GM12892 (cell line): ENCODE data around the gene CHCHD4.

Experiments
- DNase-seq: peaks from one replicate; pipeline ENCODE4 v3.0.0; 2011; ENCODE audit not compliant: insufficient read length
- FAIRE-seq: peaks from 2 replicates; lab custom pipeline; 2011; peaks lifted over from hg19 to GRCh38; lab: Jason Lieb, UNC
- POLR2A ChIP-seq: IDR thresholded peaks from 2 replicates; pipeline ENCODE4 v1.6.1; 2011; ENCODE audit warnings: low read depth, low read length, control low read depth
- POLR2AphosphoS5 ChIP-seq: IDR thresholded peaks from 2 replicates; pipeline ENCODE4 v1.6.1; 2011; ENCODE audit warnings: low read depth, low read length, control low read depth
- TAF1 ChIP-seq: IDR thresholded peaks from 2 replicates; pipeline ENCODE4 v1.6.1; 2011; ENCODE audit warnings: low read depth, mild to moderate bottlenecking, control low read depth, low read length, borderline replicate concordance

Gene CHCHD4

DNA sequence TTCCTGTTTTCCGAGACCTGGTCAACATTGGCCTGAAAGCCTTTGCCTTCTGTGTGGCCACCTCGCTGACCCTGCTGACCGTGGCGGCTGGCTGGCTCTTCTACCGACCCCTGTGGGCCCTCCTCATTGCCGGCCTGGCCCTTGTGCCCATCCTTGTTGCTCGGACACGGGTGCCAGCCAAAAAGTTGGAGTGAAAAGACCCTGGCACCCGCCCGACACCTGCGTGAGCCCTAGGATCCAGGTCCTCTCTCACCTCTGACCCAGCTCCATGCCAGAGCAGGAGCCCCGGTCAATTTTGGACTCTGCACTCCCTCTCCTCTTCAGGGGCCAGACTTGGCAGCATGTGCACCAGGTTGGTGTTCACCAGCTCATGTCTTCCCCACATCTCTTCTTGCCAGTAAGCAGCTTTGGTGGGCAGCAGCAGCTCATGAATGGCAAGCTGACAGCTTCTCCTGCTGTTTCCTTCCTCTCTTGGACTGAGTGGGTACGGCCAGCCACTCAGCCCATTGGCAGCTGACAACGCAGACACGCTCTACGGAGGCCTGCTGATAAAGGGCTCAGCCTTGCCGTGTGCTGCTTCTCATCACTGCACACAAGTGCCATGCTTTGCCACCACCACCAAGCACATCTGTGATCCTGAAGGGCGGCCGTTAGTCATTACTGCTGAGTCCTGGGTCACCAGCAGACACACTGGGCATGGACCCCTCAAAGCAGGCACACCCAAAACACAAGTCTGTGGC is 17.1 kb upstream of the CHCHD4 start:
- no peak for DNase-seq
- no peak for FAIRE-seq
- TF ChIP-seq POLR2A (no peak), TAF1 (no peak), POLR2AphosphoS5 (no peak)

DNA sequence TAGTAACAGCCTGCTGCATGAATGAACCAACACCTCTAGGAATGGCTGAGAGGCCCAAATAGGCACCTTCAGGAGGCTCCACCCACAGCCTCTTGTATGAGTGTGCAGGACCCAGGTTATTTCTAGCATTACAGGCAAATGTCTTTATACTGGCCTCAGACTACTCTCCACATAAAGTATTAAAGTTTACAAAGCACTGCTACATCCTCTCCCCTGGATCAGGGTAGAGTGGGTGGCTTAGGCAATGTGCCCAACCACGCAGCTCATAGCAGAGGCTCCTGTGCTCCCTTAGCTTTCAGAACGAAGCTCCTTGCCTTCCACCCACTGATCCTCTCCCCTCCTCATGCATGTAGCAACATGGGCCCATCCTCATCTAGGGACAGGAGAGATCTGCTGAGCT is 16.5 kb upstream of the CHCHD4 start:
- TF ChIP-seq TAF1: no peak
- no peak for TF ChIP-seq POLR2A
- no peak for TF ChIP-seq POLR2AphosphoS5
- FAIRE-seq: no peak

GRCh38 chr3:14140668-14141067 is 16.0 kb upstream of the CHCHD4 start:
- TF ChIP-seq POLR2A (no peak), POLR2AphosphoS5 (no peak), TAF1 (no peak)
- DNase-seq (no peak), FAIRE-seq (no peak)

More for the DNA sequence above, 16.5 kb upstream of the CHCHD4 start:
- no peak for DNase-seq

DNA sequence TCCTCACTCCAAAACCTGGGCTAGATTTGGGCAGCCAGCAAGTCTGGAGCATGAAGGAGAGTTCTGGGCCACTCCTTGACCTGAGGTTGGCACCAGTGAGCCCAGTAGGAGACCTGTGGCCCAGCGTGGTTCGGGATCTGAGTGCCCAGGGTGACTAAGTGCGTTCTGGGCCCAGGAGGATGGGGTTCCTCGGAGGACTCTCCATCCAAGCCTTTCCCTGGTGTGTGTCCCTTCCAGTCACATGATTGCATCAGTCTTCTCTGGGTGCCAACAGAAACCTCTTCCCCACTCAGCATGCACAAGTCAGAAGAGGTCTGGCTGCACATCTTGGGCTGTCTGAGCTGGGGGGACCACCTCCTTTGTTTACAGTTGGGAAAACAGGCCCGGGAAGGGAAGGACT is 15.1 kb upstream of the CHCHD4 start:
- TF ChIP-seq TAF1 (no peak), POLR2AphosphoS5 (no peak), POLR2A (no peak)
- DNase-seq: no peak
- no peak for FAIRE-seq

DNA sequence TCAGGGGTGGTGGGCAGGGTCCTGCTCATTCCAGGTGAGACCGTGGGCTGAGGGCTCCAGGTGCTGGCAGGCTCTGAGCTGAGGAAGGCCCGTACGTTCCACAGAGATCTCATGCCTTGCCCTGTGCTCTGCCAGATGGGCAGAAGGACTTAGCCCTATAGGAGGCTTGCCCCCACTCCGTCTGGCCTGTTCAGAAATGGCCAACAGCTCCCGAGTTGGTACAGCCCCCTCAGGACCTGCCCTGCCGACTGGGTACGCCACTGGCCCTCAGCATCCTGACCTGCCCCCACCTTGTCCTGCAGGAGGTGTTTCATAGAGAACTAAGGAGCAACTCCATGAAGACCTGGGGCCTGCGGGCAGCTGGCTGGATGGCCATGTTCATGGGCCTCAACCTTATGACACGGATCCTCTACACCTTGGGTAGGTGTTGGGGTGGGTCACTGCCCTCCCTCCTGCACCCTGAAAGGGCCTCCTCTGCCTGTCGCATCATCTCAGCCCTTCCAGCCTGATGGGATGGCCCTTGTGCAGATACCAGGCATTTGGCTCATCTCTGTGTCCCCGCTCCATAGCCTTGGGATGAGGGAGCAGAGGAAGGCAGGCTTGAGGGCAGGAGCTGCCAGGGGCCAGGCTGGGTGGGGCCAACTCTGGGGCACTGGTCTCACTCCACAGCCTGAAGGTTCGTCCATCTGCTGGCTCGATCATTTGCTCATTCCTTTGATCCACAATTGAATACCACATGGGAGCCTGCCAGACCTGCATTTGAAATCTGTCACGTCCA is 14.4 kb upstream of the CHCHD4 start:
- no peak for DNase-seq
- FAIRE-seq: no peak
- no peak for TF ChIP-seq POLR2A
- TF ChIP-seq POLR2AphosphoS5: no peak
- no peak for TF ChIP-seq TAF1

DNA sequence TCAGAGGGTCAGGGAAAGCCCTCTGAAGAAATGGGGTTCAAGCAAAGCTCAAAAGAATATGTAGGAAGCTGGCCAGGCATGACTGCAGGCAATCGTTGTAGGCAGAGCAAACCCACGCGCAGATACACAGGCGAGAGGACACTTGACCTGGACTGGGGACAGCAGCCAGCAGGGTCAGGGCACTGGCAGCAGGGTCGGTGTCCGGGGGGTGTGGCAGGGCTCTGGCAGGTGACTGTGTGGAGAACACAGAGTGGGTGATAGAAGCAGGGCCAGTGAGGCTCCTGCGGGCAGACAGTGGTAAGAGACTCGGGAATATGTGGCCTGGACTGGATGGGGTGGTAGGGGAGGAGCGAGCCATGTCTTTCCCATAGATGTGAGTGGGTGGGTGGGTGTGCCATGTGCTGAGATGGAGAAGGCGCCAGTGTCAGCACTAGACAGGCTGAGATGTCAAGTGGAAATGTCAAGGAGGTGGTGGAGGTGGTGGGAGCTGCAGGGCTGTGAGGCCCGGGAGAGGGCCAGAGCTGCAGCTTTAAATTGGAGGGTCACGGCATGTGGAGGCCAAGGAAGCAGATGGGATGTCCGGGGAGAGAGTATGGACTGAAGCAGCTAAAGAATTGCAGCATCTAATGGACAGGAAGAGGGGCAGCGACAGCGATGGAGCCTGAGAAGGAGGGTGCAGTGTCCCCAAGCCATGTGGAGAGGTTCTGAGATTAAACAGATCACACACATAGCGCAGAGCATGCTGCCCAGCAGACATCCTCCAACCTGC is 13.6 kb upstream of the CHCHD4 start:
- DNase-seq (no peak), FAIRE-seq (no peak)
- TF ChIP-seq TAF1 (no peak), POLR2A (no peak), POLR2AphosphoS5 (no peak)

DNA sequence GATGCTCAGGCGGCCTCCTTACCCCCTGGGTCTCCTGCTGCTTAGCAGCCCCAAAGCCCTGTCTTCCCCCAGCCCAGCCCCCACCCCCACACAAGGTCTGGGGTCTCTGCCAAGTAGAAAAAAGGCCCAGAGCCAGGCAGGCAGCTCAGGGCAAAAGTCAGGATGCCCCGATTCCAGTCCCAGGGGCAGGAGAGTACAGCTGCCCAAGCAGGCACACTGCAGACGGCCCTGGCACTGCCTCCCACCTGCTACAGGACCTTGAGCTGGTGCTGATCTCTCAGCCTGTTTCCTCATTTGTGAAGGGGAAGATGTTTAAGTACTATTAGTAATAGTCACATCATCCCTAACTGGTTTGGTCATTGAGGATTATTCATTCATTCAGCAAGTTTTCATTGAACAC is 12.8 kb upstream of the CHCHD4 start:
- DNase-seq (no peak), FAIRE-seq (no peak)
- TF ChIP-seq POLR2AphosphoS5: no peak

- no peak for DNase-seq
- FAIRE-seq: no peak
- TF ChIP-seq POLR2A (no peak), POLR2AphosphoS5 (no peak), TAF1 (no peak)
Observed at GRCh38 chr3:14137004-14137403, 12.3 kb upstream of the CHCHD4 start.

DNA sequence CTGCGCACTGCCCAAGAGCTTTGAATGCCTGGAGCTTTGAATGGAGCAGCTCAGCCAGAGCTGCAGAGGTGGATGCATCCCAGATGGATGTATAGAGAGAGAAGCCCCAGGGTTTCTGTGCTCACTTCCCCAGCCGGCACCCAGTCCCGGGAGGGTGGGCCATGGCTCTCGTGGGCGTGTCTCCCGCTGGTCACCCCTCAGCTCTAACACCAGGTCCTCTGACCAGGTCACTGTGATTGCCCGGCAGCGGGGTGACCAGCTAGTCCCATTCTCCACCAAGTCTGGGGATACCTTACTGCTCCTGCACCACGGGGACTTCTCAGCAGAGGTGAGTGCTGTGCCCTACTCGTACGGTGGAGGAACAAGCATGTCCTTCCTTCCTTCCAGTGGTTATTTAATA is 10.9 kb upstream of the CHCHD4 start:
- no peak for FAIRE-seq
- DNase-seq: no peak
- TF ChIP-seq POLR2A: no peak
- no peak for TF ChIP-seq TAF1
- no peak for TF ChIP-seq POLR2AphosphoS5

GRCh38 chr3:14134291-14134690 is 9.6 kb upstream of the CHCHD4 start:
- DNase-seq: no peak
- FAIRE-seq: no peak
- TF ChIP-seq POLR2A (no peak), TAF1 (no peak), POLR2AphosphoS5 (no peak)

DNA sequence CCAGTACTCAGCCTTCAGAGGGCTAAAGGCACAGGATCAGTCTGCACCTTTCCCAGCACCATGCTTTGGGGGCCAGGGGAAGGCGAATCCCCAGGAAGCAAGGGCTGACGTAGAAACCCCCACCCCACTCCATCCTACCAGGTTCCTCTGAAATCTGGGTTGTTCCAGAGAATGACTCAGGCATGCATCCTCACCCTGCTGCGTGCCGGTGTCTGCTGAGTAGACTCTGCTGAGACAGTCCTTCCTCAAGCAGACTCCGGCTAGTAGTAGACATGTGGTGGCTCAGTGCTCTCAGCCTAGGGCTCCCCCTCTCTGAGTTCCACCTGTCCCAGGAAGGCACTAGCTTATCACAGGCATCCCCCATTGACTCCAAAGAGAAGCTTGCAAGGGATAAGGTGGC is 9.2 kb upstream of the CHCHD4 start:
- DNase-seq (no peak), FAIRE-seq (no peak)
- no peak for TF ChIP-seq POLR2A
- TF ChIP-seq POLR2AphosphoS5: no peak
- no peak for TF ChIP-seq TAF1
